GM15510 (cell line): Measurements from ENCODE around the gene CCDC85C.

ENCODE experiments used
- POLR2A ChIP-seq: IDR thresholded peaks from 3 replicates; pipeline ENCODE4 v1.6.1; 2011; ENCODE audit warnings: borderline replicate concordance; ENCODE audit not compliant: insufficient read length; ENCODE audit errors: extremely low read depth

CCDC85C gene

DNA sequence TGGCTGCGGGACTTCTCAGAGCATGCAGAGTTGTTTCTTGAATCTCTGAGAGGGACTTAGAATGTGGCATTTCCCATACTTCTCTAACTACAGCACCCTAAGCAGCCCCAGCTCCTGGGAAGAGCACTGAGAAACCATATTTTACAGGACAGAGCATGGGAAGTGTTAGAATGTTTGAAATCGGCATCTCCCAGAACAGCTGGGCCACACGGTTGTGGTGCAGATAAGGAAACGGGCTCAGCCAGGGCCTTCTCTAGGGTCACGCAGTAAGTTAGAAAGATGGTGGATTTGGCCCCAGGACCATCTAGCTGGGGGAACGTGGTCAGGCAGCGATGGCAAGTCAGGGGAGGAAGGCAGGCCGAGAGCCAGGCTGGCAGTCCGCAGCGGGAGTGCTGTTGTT lies 30.4 kb upstream of the CCDC85C start:
- no peak for TF ChIP-seq POLR2A

- TF ChIP-seq POLR2A = no peak
Measured at GRCh38 chr14:99633918-99634317, 29.9 kb upstream of the CCDC85C start.

DNA sequence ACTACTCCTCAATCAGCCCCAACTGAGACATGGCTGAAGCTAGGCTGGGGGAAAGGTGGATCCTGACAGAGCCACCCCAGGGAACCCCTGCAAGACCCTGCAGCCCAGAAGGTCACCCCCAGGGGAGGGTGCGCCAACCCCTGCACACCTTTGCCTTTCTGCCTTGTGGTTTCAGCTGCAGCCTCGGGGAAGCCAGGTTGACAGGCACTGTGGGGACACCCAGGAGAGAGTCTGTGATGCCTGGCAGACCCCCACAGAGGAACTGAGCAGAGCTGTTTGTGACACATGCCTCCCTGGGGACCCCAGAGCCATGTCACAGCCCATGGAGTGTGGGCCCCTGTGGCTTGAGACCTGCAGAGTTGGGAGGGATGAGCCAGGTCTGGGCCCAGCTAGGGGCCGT lies 29.1 kb upstream of the CCDC85C start:
- no peak for TF ChIP-seq POLR2A

DNA sequence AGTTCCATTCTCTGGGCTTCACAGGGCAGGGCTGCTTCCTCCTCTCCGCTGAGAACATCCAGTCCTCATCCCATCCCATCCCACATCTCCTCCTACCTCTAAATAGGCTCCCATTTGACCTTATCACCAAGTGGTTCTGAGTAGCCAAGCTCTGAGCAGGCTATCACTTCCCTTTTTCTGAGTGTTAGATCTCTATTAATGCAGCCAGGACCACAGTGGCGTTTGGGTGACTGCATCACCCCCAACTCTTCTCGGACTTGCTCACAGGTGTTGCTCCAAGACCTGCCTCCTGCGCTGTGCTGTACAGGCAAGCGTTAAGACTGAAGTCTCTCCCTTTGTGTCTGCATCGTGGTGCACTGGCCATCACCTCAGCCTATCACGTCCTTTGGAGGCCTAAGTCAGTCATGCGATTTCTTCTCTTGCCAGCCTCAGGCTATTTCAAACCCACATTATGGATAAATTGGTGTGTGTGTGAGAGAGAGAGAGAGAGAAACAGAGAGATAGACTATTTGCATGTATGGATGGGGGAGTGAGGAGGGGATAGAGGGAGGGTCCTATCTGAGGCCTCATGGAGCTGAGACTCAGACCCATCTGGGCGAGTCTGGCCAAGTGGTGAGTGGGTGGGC lies 28.5 kb upstream of the CCDC85C start:
- no peak for TF ChIP-seq POLR2A

GRCh38 chr14:99630202-99630601 lies 26.2 kb upstream of the CCDC85C start:
- TF ChIP-seq POLR2A = no peak

DNA sequence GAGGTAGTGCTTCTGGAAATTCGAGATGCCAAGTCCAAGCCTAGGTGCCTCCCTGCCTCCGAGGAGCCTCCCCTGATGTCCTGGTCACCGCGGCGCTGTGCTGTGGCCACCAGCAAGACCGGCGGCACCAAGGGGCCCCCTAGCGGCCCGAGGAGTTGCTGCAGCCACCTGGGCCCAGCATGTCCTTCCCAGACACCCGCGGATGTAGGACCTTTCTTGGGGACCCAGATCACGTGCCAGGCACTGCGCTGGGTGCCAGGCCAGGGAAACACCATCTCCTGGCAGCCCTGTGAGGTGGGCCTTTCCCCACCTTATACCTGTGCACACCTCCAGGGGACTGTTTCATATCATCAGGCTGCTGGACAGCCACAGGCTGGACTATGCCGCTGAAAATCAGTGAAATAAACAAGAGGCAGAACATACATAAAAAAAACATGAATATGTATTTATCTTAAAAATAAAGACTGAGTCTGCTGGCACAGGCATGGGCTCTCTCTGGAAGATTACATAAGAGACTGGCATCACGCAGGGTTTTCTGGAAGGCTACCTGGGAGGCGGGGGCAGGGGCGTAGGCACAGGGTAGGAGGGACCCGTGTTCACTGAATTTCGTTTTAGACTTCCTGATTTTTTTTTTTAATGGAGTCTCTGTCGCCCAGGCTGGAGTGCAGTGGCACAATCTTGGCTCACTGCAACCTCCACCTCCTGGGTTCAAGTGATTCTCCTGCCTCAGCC lies 25.0 kb upstream of the CCDC85C start:
- no peak for TF ChIP-seq POLR2A

- no peak for TF ChIP-seq POLR2A
Measured at GRCh38 chr14:99627510-99628381, 23.7 kb upstream of the CCDC85C start.

- no peak for TF ChIP-seq POLR2A
Measured at GRCh38 chr14:99627100-99627499, 23.1 kb upstream of the CCDC85C start.

- no peak for TF ChIP-seq POLR2A
Measured at GRCh38 chr14:99626041-99626648, 22.1 kb upstream of the CCDC85C start.

GRCh38 chr14:99625476-99625875 lies 21.5 kb upstream of the CCDC85C start:
- TF ChIP-seq POLR2A = no peak

DNA sequence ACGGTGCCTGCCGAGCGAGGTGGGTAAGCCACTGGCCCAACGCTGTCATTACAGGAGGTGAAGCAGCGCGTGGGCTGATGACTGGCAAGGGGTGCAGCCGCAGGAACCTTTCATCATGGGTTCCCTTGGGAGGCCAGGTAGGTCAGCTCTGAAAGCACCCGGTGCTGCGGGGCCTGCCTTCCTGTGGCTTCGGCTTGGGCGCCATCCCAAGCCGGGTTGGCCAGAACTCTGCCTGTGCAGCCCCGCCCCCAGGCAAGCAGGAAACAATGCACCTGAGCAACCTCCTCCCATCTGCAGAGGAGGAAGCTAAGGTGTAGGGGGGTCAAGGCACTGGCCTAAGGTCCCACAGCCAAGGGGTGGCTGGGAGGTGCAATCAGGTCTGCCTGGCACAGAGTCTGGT lies 21.0 kb upstream of the CCDC85C start:
- TF ChIP-seq POLR2A = no peak

- no peak for TF ChIP-seq POLR2A
Measured at GRCh38 chr14:99624024-99624423, 20.0 kb upstream of the CCDC85C start.

DNA sequence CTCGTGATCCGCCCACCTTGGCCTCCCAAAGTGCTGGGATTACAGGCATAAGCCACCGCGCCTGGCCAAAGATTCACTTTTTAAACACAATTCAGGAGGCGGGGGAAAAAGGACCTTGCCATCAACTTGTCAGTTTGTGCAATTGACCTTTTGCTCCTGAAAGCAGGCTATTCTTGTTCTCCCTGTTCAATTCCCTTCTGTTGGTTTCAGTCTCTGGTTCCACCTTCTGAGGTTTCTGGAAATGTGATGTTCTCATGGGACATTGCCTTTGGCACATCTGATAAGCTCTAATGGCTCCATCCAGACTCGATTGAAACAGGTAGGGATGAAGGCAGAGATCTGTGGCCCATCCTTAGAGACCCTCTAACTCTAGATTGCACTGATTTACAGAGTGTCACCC lies 17.9 kb upstream of the CCDC85C start:
- TF ChIP-seq POLR2A = no peak

DNA sequence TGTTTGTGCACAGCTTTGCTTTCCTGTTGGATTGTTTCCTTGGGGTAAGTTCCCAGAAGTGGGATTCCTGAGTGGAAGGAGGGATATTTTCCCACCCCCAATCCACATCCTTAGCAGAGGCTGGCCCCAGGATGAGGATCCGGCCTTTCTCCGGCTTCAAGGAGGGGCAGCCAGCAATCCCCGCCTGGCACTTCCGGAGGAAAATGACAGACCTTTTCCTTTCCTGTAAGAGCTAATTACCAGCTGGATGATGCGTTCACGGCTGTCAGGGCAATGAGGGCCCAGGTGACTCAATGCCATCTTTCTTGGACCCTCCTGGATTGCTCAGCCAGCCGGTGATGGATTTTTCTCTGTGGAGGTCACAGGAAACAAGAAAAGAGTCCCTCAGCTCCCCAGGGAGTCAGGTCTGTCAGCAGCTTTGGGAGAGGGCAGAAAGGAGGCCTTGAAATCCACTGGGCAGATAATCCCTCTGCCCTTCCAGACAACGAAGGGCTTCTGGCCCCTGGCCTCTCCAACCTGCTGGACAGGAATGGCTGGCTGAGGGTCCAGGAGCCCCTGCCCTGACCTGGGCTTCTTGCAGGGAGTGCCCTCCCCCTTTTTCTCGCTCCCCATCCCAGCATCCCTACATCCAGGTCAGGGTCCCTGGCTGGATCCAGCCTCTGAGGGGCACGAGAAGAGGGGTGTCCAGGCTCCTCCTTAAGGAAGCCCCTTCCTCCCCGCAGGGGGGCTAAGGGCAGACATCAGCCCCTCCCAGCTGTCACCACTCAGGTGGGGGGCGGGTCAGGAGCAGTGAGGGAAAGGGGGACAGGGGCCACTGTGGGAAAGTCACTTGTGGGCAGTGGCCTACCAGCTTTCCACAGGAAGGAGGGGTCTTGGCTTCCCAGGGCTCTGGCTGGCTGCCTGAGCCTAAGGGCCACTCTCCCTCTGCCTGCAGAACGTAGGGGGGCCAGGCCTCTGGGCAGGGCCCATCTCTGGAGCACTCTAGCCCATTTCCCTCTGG lies 16.1 kb upstream of the CCDC85C start:
- TF ChIP-seq POLR2A = no peak
